Measurements from ENCODE around the gene DLGAP4.

DLGAP4 gene

GRCh38 chr20:36307412-36308325, 1.5 kb downstream of the DLGAP4 start:
- no peak for DNase-seq (ENCODE audit: low read depth in 2 of 2)

- no peak for DNase-seq (ENCODE audit: low read depth in 2 of 2)
Measured at GRCh38 chr20:36308353-36308752, 2.2 kb downstream of the DLGAP4 start.

DNA sequence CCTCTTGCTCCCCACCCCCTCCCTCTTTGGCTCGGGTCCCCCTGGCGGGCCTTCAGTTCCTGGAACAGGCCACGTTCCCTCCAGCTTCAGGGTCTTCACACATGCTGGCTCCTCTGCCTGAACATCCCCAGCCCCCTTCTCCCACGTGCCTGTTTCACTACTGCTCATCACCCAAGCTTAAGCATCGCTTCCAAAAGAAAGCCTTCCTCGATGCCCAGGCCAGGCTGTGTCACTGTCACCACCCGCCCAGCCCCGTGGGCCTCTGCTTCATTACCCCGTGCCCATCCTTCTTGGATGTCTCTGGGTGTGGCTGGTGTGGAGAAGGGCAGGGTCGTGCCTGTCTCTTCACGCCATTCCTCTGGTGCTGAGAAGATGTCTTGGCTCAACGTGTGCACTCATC, 2.8 kb downstream of the DLGAP4 start:
- DNase-seq (ENCODE audit: low read depth in 2 of 2) = no peak

DNA sequence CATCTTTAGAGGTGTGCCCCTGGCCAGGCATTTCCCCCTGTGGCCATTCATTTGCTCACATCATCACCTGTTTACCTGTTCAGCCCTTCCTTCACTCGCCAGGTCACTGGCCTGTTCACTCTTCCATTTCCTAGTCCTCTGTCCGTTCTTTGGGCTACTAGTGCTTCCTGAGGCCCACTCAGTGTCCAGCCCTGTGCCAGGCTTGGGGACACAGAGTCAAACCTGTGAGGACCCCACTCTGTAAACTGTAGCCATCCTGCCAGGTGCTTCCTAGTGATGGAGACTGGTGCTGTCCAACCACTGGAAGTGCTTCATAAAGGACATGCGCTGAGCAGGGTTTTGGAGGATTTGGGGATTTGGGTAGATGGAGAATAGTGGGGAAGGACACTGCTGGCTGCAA, 3.5 kb downstream of the DLGAP4 start:
- DNase-seq (ENCODE audit: low read depth in 2 of 2) = no peak

DNA sequence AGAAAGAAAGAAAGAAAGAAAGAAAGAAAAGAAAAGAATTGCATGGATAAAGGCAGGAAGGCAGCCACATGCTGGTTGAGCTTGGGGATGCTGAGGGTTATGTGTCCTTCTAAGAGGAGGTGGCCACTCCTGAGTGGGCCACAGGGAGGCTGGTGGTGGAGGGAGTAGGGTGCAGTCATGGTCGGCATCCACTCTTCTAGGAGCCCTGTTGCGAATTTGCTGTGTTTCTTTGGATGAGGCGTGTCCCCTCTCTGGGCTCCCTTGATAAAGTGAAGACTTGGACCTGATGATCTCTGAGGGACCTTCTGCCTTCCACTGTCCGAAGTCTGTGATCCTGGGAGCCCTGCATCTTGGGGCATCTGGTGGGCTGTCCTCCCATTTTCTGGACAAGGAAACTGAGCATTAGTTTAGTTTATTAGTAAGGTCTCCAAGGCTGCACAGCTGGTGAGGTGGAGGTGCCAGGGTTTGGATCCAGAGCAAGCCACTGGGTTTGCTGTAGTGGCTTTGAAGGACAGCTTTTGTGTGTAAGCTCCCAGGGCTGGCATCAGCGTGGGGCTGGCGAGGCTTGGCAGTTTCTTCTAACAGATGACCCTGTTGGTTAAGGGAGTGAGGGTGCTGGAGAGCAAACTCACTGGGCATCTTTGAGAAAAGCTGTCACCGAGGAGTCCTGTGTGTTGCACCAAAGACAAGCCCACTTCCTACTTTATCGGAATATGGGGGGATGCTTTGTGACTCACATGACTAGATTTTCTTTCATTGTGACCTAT, 4.3 kb downstream of the DLGAP4 start:
- no peak for DNase-seq (ENCODE audit: low read depth in 2 of 2)

- no peak for DNase-seq (ENCODE audit: low read depth in 2 of 2)
Measured at GRCh38 chr20:36311141-36311853, 5.2 kb downstream of the DLGAP4 start.

GRCh38 chr20:36311854-36312723, 6.0 kb downstream of the DLGAP4 start:
- no peak for DNase-seq (ENCODE audit: low read depth in 2 of 2)

DNA sequence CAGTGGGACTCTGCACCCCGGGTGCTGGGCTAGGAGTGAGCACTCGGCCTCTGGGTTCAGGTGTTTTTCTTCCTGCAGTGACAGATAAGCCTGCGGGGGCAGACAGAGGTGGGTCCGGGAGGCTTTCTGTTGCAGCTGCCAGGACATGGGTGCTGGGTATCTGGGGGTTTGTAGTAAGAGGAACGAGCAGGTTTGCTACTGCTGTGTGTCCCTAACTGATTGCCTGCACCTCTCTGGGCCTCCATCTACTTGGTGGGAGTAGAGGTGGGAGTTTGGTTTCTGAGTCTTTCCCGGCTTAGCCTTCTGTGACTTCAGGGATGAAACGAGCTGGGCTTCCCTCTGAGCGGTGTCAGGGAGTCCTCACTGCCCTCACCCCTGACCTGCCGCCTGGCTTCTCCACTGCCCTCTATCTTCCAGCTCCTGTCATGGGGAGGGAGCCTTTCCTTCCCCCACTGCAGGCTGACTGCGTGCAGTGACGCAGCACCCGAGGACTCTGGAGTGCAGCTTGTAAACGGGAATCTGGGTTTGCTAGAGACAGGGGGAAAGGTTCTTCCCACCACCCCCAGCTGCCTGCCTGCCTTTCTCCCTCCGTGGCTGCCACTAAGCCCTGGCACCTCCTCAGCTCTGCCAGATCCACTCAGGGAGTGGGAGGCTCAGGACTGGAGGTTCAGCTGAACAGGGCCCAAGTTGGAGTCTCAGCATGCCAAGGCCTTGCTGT, 6.7 kb downstream of the DLGAP4 start:
- DNase-seq (ENCODE audit: low read depth in 2 of 2) = no peak

DNA sequence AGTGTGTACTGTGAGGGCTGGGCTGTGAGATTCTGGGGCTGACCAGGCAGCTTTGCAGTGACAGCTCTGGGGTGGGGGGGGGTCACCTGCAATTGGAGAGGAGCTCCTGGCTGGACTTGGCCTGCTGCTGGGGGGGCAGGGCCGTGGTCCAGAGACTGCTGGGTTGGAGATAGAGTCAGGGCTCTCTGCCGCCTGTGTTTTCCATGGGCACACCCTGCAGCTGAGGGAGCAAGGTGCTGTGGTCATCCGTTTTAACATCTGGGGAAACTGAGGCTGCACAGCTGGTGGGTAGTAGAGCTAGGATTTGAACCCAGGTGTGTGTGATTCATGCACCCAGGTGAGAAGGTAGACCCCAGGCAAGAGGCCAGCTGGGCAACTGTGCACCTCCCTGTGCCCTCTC, 7.3 kb downstream of the DLGAP4 start:
- DNase-seq (ENCODE audit: low read depth in 2 of 2) = no peak

GRCh38 chr20:36313926-36314325, 7.8 kb downstream of the DLGAP4 start:
- DNase-seq (ENCODE audit: low read depth in 2 of 2) = no peak

GRCh38 chr20:36314734-36315544, 8.8 kb downstream of the DLGAP4 start:
- DNase-seq (ENCODE audit: low read depth in 2 of 2) = no peak

GRCh38 chr20:36315545-36316351, 9.6 kb downstream of the DLGAP4 start:
- no peak for DNase-seq (ENCODE audit: low read depth in 2 of 2)

DNA sequence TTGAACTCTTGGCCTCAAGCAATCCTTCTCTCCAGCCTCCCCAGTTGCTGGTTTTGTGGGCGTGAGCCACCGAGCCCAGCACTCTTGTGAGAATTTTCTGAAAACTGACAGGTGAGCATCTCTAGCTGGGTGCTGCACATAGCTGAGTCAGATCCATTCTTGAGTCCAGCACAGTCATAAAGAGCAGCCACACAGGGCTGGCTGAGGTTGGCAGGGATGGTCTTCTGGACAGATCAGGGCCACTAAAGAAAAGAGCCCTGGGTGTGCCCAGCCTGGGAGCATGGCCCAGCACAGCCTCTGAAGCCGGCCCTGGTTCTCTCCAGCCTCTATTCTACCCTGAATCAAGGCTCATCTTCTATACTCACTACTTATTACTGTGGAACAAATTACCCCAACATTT, 11.5 kb downstream of the DLGAP4 start:
- no peak for DNase-seq (ENCODE audit: low read depth in 2 of 2)

DNA sequence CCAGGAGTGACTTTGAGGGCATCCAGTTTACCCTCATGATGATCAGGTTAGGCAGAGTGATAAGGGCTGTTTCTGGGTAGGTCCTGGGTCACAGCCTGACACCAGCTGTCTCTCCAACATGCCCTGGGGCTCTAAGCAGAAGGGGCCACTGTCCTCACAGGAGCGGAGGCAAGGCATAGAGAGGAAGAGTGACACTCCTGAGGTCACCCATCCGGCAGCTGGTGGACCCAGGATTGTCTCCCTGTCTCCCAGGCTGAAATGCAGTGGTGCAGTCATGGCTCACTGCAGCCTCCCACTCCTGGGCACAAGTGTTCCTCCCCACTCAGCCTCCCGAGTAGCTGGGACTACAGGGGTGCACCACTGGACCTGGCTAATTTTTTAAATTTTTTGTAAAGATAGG, 12.0 kb downstream of the DLGAP4 start:
- DNase-seq (ENCODE audit: low read depth in 2 of 2) = no peak

DNA sequence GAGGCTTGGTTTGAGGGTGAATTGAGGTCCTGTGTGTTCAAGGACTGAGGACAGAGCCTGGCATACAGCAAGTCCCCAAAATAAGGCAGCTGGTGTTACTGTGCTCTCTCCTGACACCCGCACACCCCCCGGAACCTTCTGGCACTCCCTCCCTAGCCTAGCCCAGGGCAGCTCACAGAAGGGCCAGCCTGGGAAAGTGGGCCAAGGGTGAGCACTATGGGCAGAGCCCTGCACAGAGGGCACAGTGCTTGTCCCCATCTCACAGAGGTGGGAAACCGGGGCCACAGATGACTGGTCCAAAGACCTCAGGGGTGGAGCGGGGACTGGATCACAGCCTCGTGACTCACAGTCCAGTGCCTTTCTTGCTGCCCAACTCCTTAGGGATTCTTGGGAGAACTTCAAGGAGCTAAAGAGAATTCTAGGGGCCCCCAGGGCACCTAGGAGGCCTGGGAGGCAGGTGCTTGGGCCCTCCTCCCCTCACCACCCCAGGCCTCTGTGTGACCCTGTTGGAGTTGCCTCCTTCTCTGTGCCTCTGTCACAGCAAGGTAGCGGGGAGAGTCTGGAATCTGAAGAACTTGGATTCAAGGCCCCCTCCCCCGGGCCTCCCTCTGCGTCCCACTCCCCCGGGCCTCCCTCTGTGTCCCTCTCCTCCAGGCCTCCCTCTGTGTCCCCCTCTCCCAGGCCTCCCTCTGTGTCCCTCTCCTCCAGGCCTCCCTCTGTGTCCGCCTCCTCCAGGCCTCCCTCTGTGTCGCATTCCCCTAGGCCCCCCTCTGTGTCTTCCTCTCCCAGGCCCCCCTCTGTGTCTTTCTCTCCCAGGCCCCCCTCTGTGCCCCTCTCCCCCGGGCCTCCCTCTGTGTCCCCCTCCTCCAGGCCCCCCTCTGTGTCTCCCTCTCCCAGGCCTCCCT, 13.5 kb downstream of the DLGAP4 start:
- no peak for DNase-seq (ENCODE audit: low read depth in 2 of 2)

- DNase-seq (ENCODE audit: low read depth in 2 of 2) = no peak
Measured at GRCh38 chr20:36320261-36320897, 14.2 kb downstream of the DLGAP4 start.

DNA sequence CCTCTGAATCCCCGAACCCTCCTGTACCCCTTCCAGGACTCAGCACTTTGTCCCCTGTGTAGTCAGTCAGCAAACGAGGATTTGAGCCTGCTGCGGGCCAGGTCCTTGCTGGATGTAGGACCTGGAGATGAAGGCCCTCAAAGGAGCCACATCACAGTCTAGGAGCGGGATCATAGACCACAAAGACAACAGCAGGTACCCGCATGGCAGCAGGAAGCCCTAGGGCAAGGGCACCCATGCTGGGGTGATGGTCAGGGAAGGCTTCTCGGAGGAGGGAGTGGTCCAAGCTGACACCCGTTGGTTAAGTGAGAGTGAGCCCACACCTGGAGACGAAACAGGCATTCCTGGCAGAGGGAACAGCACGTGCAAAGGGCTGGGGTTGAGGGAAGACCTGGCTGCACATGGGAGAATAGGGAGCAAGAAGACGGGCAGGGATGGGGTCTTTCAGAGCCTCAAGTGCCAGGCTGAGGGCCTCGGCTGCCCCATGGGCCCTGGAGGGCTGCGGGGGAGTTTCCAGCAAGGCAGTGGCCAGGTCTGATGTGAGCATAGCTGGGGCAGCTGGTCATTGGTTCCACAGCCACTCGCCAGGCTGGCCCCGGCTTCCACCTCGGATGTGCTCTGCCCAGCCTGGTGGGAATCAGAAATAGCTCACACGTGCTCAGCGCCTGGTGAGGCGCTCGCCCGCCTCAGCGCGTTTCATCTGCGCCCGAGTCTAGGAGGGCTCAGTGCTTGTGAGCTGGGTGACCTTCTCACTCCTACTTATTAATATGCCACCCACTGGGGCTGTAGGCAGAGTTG, 15.0 kb downstream of the DLGAP4 start:
- no peak for DNase-seq (ENCODE audit: low read depth in 2 of 2)
